Thyroid gland (tissue), 4 donors: ENCODE data around the gene SACM1L. TPM values are rescaled to one million over a fixed set of nuclear protein-coding genes. Genes with fewer than 3 reads are reported as not detected.

Experiments used
- DNase-seq, 2 donors: peaks; one replicate each; pipeline ENCODE4 v3.0.0-alpha.2; 2019
- H3K27ac ChIP-seq, 3 donors: fragments of 200-600 bp; sonication (generic); 1 replicate in 2 of 3; 2 replicates in 1 of 3; pipeline ENCODE4 v1.5.1; 2016 to 2019; ENCODE audit warnings: mild to moderate bottlenecking in 1 of 3, moderate library complexity in 1 of 3
- H3K27me3 ChIP-seq: fragments of 200-600 bp; sonication (generic); one replicate; pipeline ENCODE4 v1.5.1; 2019
- H3K36me3 ChIP-seq, 2 donors: fragments of 200-600 bp; sonication (generic); one replicate each; pipeline ENCODE4 v1.5.1; 2016 to 2019
- H3K4me1 ChIP-seq, 2 donors: fragments of 200-600 bp; sonication (generic); one replicate each; pipeline ENCODE4 v1.5.1; 2017 to 2019
- H3K4me3 ChIP-seq, 3 donors: fragments of 200-600 bp; sonication (generic); replicated peaks in 1 of 3; 1 replicate in 2 of 3; 2 replicates in 1 of 3; pipeline ENCODE4 v1.5.1; 2016; ENCODE audit warnings: mild to moderate bottlenecking in 1 of 3
- H3K9me3 ChIP-seq: fragments of 200-600 bp; sonication (generic); one replicate; pipeline ENCODE4 v1.5.1; 2017
- POLR2A ChIP-seq, 2 donors: fragments of 450-650 bp; IDR thresholded peaks; one replicate each; pipeline ENCODE4 v1.6.1; 2017; ENCODE audit warnings: antibody characterized with exemption in 2 of 2, mild to moderate bottlenecking in 2 of 2, moderate library complexity in 1 of 2
- WGBS, 2 donors: methylation state at CpG; one replicate each; pipeline ENCODE4 v1.1.5; 2017; 5-methylcytosine and 5-hydroxymethylcytosine counted together
- intact Hi-C: fragments of 100-400 bp; cut with DNase I; formaldehyde crosslinking; loops from one replicate; pipeline ENCODE4 v1.15.1; 2023
- total RNA-seq, 4 donors: library from RNA; depleted of rRNA; stranded (reverse); fragments of >200 nt; gene quantifications; one replicate each; pipeline ENCODE4 v1.2.3, GENCODE V29; 2016
- TF ChIP-seq, protein P1 (sequence below), 6 experiments: fragments of 200-600 bp in 3 of 6; fragments of 450-650 bp in 3 of 6; sonication (generic) in 3 of 6; IDR thresholded peaks; one replicate each; pipeline ENCODE4 v1.5.1; 2016 to 2019; ENCODE audit warnings: antibody characterized with exemption in 6 of 6, mild to moderate bottlenecking in 2 of 6, inconsistent platforms in 1 of 6, moderate library complexity in 1 of 6

Gene SACM1L
- total RNA-seq, 4 donors from 2014 or later = 87.0 to 161 (median 111) TPM

DNA sequence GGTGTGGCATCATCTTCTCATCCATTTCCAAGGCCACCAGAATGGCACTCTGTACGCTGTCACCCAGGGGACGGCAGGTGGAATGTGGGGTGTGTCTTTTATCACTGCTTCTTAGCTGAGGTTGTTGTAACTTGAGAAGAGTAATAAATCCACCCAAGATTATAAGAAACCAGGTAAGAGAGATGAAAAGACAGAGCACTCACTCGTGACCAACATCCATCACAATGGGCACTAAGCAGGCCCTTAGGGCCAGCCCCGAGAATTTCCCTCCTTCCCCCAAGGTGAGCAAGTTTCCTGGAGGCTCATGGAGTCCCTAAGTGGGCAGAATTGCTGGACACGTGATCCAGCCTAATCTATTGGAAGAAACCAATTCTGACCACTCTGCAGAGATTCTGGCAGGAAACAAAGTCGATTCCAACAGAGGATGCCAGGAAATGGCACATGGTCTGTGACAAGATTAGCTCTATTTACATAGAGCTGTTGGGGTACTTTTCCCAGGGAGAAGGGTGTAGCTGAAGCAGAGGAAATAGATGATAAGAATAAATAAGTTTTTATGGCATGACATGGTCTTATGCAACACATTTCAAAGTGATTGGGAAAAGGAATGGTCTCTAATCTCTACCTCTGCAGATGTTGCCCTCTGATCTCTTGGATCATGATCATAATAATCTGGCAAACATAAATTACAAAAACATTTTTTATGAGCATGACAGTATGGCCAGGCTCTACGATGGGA is 84.7 kb downstream of the SACM1L start:
- Histone ChIP-seq H3K4me3 (no peak overlapping the region), H3K4me1 (no peaks in the 10 kb centered on the region), H3K27me3 (no peaks in the 10 kb centered on the region), H3K36me3 (no peaks in the 10 kb centered on the region), H3K27ac (no peak overlapping the region), H3K9me3 (no peaks in the 10 kb centered on the region)
- 60 to 61% methylated on average over 7 of the region's 7 CpGs for WGBS, 2 donors
- DNase-seq = no peak
- no peak for TF ChIP-seq POLR2A (IDR thresholded peaks at IDR 0.05)
- TF ChIP-seq, protein P1, sequence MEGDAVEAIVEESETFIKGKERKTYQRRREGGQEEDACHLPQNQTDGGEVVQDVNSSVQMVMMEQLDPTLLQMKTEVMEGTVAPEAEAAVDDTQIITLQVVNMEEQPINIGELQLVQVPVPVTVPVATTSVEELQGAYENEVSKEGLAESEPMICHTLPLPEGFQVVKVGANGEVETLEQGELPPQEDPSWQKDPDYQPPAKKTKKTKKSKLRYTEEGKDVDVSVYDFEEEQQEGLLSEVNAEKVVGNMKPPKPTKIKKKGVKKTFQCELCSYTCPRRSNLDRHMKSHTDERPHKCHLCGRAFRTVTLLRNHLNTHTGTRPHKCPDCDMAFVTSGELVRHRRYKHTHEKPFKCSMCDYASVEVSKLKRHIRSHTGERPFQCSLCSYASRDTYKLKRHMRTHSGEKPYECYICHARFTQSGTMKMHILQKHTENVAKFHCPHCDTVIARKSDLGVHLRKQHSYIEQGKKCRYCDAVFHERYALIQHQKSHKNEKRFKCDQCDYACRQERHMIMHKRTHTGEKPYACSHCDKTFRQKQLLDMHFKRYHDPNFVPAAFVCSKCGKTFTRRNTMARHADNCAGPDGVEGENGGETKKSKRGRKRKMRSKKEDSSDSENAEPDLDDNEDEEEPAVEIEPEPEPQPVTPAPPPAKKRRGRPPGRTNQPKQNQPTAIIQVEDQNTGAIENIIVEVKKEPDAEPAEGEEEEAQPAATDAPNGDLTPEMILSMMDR (IDR thresholded peaks at IDR 0.05) = no peak
- intact Hi-C loops = no loop called here

DNA sequence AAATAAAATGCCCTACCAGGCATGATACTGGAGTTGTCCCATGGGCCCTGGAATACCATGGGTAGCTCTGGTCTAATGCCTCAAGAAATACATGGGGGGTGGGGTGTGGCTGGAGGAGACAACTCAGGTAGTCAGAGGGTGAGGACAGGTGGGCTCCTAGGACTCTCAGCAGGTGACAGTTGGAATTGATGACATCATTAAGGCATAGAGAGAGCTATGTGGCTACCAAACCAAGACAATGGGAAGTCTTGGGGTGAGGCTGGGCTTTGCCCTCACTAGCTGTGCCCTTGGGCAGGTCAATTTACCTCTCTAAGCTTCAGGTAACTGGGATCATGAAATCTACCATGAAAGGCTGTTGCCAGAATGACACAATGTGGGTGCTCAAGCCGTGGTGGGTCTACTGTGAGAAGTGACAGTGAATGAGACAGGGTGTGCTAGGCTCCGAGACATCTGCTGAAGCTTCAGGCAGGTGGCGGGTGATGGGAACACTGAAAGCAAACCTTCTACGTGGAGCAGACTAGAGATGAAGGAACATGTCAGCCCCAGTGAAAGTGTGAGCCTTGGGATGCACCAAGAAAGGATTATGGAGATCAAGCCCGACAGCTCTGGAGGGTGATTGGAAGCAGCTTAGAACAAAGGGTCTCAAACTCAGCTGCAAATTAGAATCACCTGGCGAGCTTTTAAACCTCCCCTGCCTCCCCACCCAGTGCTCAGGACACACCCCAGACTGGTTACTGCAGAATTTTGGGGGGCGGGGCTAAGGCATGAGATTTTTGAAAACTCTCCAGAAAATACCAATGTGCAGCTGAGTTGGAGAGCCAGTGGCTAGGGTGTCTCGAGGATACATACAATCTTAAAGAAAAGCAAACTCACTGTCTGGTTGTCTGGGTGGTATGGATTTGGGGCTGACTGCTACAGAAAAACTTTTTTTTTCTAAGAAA is 85.7 kb downstream of the SACM1L start:
- H3K27ac ChIP-seq = no peak overlapping the region
- H3K9me3 ChIP-seq = no peaks in the 10 kb centered on the region
- 79 to 85% methylated on average over 8 of the region's 8 CpGs for WGBS, 2 donors
- intact Hi-C loops = no loop called here
- no peak for DNase-seq
- H3K4me1 ChIP-seq = no peaks in the 10 kb centered on the region
- no peaks in the 10 kb centered on the region for H3K36me3 ChIP-seq
- TF ChIP-seq, protein P1 (IDR thresholded peaks at IDR 0.05) = no peak
- no peak for TF ChIP-seq POLR2A (IDR thresholded peaks at IDR 0.05)
- H3K4me3 ChIP-seq = no peak overlapping the region
- H3K27me3 ChIP-seq = no peaks in the 10 kb centered on the region

DNA sequence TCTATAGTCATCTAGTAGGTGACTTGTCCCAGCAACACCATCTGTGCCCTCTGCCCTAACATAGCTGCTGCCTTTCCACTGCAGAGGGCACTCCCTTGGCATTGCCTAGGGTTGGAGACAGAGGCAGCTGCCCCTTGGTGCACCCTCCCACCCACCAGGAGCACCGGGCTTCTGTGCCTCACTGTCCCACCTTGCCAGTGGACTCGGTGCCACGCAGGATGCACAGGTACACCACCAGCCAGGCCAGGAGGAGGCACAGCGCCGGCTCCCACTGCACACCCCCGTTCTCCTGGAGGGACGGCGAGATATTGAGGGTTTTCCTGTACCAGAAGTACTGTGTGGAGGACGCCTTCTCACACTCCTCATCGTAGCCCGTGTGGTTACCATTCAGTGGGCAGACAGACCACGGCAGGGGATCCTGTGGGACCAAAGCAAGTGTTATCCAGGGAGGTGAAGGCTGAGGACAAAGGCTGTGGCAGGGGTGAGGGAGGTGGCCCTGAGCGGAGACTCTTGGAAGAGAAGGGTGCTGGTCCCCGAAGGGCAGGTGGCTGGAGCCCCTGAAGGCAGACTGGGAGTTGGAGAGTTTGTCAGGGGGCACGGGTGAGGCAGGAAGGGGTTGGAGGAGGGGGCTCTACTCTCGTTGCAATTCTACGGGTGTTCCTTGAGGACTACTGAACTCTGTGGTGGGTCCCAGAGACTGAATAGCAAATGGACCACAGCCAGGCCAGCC is 86.5 kb downstream of the SACM1L start:
- H3K9me3 ChIP-seq = no peaks in the 10 kb centered on the region
- intact Hi-C loops = no loop called here
- no peak overlapping the region for H3K27ac ChIP-seq
- H3K4me3 ChIP-seq = no peak overlapping the region
- no peaks in the 10 kb centered on the region for H3K27me3 ChIP-seq
- no peak for DNase-seq
- TF ChIP-seq POLR2A (IDR thresholded peaks at IDR 0.05) = no peak
- TF ChIP-seq, protein P1 (IDR thresholded peaks at IDR 0.05) = no peak
- no peaks in the 10 kb centered on the region for H3K4me1 ChIP-seq
- WGBS, 2 donors = 92 to 95% methylated on average over 12 to 14 of the region's 17 CpGs
- no peaks in the 10 kb centered on the region for H3K36me3 ChIP-seq

- H3K36me3 ChIP-seq = no peaks in the 10 kb centered on the region
- H3K4me3 ChIP-seq = no peak overlapping the region
- 63 to 81% methylated on average over 3 of the region's 3 CpGs for WGBS, 2 donors
- TF ChIP-seq, protein P1 (IDR thresholded peaks at IDR 0.05) = no peak
- no peak for TF ChIP-seq POLR2A (IDR thresholded peaks at IDR 0.05)
- DNase-seq = no peak
- no peaks in the 10 kb centered on the region for H3K4me1 ChIP-seq
- no peaks in the 10 kb centered on the region for H3K27me3 ChIP-seq
- H3K9me3 ChIP-seq = no peaks in the 10 kb centered on the region
- intact Hi-C loops = no loop called here
- H3K27ac ChIP-seq = no peak overlapping the region
Measured at GRCh38 chr3:45776301-45776595, 87.1 kb downstream of the SACM1L start.
